ENCODE results near the gene CCNG2. TPM values are rescaled to one million over a fixed set of nuclear protein-coding genes. Genes with fewer than 3 reads are reported as not detected.

Gene CCNG2, protein sequence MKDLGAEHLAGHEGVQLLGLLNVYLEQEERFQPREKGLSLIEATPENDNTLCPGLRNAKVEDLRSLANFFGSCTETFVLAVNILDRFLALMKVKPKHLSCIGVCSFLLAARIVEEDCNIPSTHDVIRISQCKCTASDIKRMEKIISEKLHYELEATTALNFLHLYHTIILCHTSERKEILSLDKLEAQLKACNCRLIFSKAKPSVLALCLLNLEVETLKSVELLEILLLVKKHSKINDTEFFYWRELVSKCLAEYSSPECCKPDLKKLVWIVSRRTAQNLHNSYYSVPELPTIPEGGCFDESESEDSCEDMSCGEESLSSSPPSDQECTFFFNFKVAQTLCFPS
- total RNA-seq, result 100 to 1,000 TPM in 1 of 2 donors, 10 to 100 TPM in 1; 61.3 to 106 TPM

GRCh38 chr4:77156912-77157858, at the start of gene CCNG2:
CCNG2 (plus strand) TSS chr4:77157207; CDS start chr4:77158533, 1,326 bp downstream.
- no peaks in the 10 kb centered on the region for H3K9me3 ChIP-seq
- peak; percentile 90 for DNase-seq (ENCODE audit: low spot score)
- no peaks in the 10 kb centered on the region for H3K27me3 ChIP-seq (replicated peaks; ENCODE audit: insufficient read depth)
- peak; percentile 86 for TF ChIP-seq POLR2A (IDR thresholded peaks at IDR 0.05)
- TF ChIP-seq POLR2AphosphoS5 (IDR thresholded peaks at IDR 0.05), result peak; percentile 70
- TF ChIP-seq, protein P1, sequence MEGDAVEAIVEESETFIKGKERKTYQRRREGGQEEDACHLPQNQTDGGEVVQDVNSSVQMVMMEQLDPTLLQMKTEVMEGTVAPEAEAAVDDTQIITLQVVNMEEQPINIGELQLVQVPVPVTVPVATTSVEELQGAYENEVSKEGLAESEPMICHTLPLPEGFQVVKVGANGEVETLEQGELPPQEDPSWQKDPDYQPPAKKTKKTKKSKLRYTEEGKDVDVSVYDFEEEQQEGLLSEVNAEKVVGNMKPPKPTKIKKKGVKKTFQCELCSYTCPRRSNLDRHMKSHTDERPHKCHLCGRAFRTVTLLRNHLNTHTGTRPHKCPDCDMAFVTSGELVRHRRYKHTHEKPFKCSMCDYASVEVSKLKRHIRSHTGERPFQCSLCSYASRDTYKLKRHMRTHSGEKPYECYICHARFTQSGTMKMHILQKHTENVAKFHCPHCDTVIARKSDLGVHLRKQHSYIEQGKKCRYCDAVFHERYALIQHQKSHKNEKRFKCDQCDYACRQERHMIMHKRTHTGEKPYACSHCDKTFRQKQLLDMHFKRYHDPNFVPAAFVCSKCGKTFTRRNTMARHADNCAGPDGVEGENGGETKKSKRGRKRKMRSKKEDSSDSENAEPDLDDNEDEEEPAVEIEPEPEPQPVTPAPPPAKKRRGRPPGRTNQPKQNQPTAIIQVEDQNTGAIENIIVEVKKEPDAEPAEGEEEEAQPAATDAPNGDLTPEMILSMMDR (IDR thresholded peaks at IDR 0.05), result peak in 1 of 4 experiments; percentile 21
- H3K27ac ChIP-seq, result peak within 1 kb of the TSS; percentile 96 to 99
- no peaks in the 10 kb centered on the region for H3K4me1 ChIP-seq (replicated peaks)
- peak within 1 kb of the TSS; percentile 83 to 100 for H3K4me3 ChIP-seq
- WGBS, result under 1% methylated on average over 92 of the region's 94 CpGs
- H3K36me3 ChIP-seq, result peaks cover 0 to 4% of the 10 kb centered on the region in 2 donors
- intact Hi-C loops (cut with DNase I), result loop anchor here (1.0 kb wide), 1 partner anchor 82 kb away; the partner anchor contains the start of gene CCNI

- peak overlapping the region in 1 of 2 donors; percentile 23 for H3K27ac ChIP-seq
- TF ChIP-seq POLR2AphosphoS5 (IDR thresholded peaks at IDR 0.05), result peak; percentile 50
- TF ChIP-seq, protein P1 (IDR thresholded peaks at IDR 0.05), result no peak
- no peak for TF ChIP-seq POLR2A (IDR thresholded peaks at IDR 0.05)
Measured at GRCh38 chr4:77110730-77111129, 46.3 kb upstream of the CCNG2 start.

DNA sequence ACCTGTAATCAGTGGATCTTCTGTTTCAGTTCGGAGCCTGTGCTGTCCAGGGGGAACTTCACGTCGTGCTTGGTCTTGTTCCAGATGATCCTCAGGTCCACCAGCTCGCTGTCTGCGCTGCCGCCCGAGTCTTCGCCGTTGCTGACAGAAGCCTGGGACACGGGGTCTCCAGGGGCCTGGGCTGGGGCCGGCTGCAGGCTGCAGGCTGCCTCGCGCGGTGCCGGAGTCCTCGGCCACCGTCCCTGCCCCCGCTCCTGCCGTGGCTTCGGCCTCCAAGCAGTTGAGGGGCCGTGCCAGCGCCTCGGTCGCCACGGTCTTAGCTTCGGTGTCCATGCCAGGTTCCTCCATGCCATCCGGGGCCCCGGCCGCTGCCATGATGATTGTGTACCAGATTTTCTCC, 43.9 kb upstream of the CCNG2 start:
- Histone ChIP-seq H3K4me3 (no peak overlapping the region), H3K27me3 (replicated peaks; ENCODE audit: insufficient read depth) (no peaks in the 10 kb centered on the region), H3K27ac (no peak overlapping the region), H3K4me1 (replicated peaks) (no peaks in the 10 kb centered on the region), H3K9me3 (no peaks in the 10 kb centered on the region), H3K36me3 (no peaks in the 10 kb centered on the region)
- DNase-seq (ENCODE audit: low spot score), result no peak
- TF ChIP-seq, protein P1 (IDR thresholded peaks at IDR 0.05), result no peak
- TF ChIP-seq POLR2AphosphoS5 (IDR thresholded peaks at IDR 0.05) (no peak), POLR2A (IDR thresholded peaks at IDR 0.05) (no peak)
- 98% methylated on average over 19 of the region's 29 CpGs for WGBS
- intact Hi-C loops (cut with DNase I), result no loop called here

More at GRCh38 chr4:77110730-77111129, 46.3 kb upstream of the CCNG2 start:
- H3K36me3 ChIP-seq, result no peaks in the 10 kb centered on the region
- H3K4me3 ChIP-seq, result no peak overlapping the region
- DNase-seq (ENCODE audit: low spot score), result peak; percentile 61
- no peaks in the 10 kb centered on the region for H3K27me3 ChIP-seq (replicated peaks; ENCODE audit: insufficient read depth)
- no peaks in the 10 kb centered on the region for H3K9me3 ChIP-seq
- WGBS, result 48% methylated on average over 1 of the region's 1 CpG
- intact Hi-C loops (cut with DNase I), result no loop called here
- no peaks in the 10 kb centered on the region for H3K4me1 ChIP-seq (replicated peaks)

- no peaks in the 10 kb centered on the region for H3K9me3 ChIP-seq
- no peak overlapping the region for H3K4me3 ChIP-seq
- H3K27ac ChIP-seq, result no peak overlapping the region
- no peaks in the 10 kb centered on the region for H3K4me1 ChIP-seq (replicated peaks)
- H3K27me3 ChIP-seq (replicated peaks; ENCODE audit: insufficient read depth), result no peaks in the 10 kb centered on the region
- no peaks in the 10 kb centered on the region for H3K36me3 ChIP-seq
- TF ChIP-seq, protein P1 (IDR thresholded peaks at IDR 0.05), result no peak
- TF ChIP-seq POLR2AphosphoS5 (IDR thresholded peaks at IDR 0.05) (no peak), POLR2A (IDR thresholded peaks at IDR 0.05) (no peak)
- intact Hi-C loops (cut with DNase I), result no loop called here
- DNase-seq (ENCODE audit: low spot score), result no peak
Measured at GRCh38 chr4:77117721-77118120, 39.3 kb upstream of the CCNG2 start.
